Smooth muscle cell (in vitro differentiated cells): ENCODE data around the gene PRKRIP1. TPM values are rescaled to one million over a fixed set of nuclear protein-coding genes. Genes with fewer than 3 reads are reported as not detected.

ENCODE experiments used
- DNase-seq: peaks from one replicate; lab custom pipeline; 2025; ENCODE audit not compliant: unreplicated experiment; lab: John Stamatoyannopoulos, UW
- H2AFZ ChIP-seq: fragments of 200-600 bp; sonication (generic); 2 replicates; pipeline ENCODE4 v1.6.0; 2016; ENCODE audit warnings: antibody characterized with exemption, low read depth, mild to moderate bottlenecking
- H3F3A ChIP-seq: fragments of 200-600 bp; sonication (generic); 2 replicates; pipeline ENCODE4 v1.6.0; 2017; ENCODE audit warnings: antibody characterized with exemption, low read depth
- H3K27ac ChIP-seq: fragments of 200-600 bp; sonication (generic); 2 replicates; pipeline ENCODE4 v1.5.1; 2016; ENCODE audit warnings: low read depth, mild to moderate bottlenecking
- H3K27me3 ChIP-seq: fragments of 200-600 bp; sonication (generic); 2 replicates; pipeline ENCODE4 v1.6.1; 2016; ENCODE audit warnings: low read depth, mild to moderate bottlenecking
- H3K36me3 ChIP-seq: fragments of 200-600 bp; sonication (generic); 2 replicates; pipeline ENCODE4 v1.5.1; 2016; ENCODE audit warnings: low read depth
- H3K4me1 ChIP-seq: fragments of 200-600 bp; sonication (generic); 2 replicates; pipeline ENCODE4 v1.5.1; 2016; ENCODE audit warnings: low read depth
- H3K4me2 ChIP-seq: fragments of 200-600 bp; sonication (generic); 2 replicates; pipeline ENCODE4 v1.6.0; 2016; ENCODE audit warnings: mild to moderate bottlenecking
- H3K4me3 ChIP-seq: fragments of 200-600 bp; sonication (generic); 2 replicates; pipeline ENCODE4 v1.5.1; 2016; ENCODE audit warnings: mild to moderate bottlenecking
- H3K79me2 ChIP-seq: fragments of 200-600 bp; sonication (generic); 2 replicates; pipeline ENCODE4 v1.6.0; 2016; ENCODE audit warnings: low read depth, mild to moderate bottlenecking
- H3K9ac ChIP-seq: fragments of 200-600 bp; sonication (generic); 2 replicates; pipeline ENCODE4 v1.6.0; 2016; ENCODE audit warnings: low read depth
- H3K9me3 ChIP-seq: fragments of 200-600 bp; sonication (generic); replicated peaks from 2 replicates; pipeline ENCODE4 v1.5.1; 2016; ENCODE audit warnings: low read depth
- H4K20me1 ChIP-seq: fragments of 200-600 bp; sonication (generic); 2 replicates; pipeline ENCODE4 v1.6.0; 2016; ENCODE audit warnings: low read depth
- CTCF ChIP-seq: fragments of 200-600 bp; sonication (generic); IDR thresholded peaks from 2 replicates; pipeline ENCODE4 v1.5.1; 2017; ENCODE audit warnings: borderline replicate concordance, mild to moderate bottlenecking, antibody characterized with exemption; ENCODE audit not compliant: insufficient read depth, poor library complexity, severe bottlenecking
- WGBS: methylation state at CpG from one replicate; pipeline ENCODE4 v1.1.7; 2016; ENCODE audit warnings: low lambda C conversion rate; 5-methylcytosine and 5-hydroxymethylcytosine counted together
- polyA plus RNA-seq: library from polyadenylated mRNA; unstranded; fragments of >200 nt; fragmentation: Nextera tagmentation; extraction: Ambion mirVana; gene quantifications from 2 replicates; pipeline ENCODE4 v1.2.1, GENCODE V29; 2016
- total RNA-seq: library from RNA; depleted of rRNA; stranded (reverse); fragments of >200 nt; gene quantifications from 2 replicates; pipeline ENCODE4 v1.2.3, GENCODE V29; 2014

Gene PRKRIP1
- total and polyA plus RNA-seq, 2 experiments from 2014 or later: 14.3 to 34.5 TPM

GRCh38 chr7:102433219-102434038 lies 37.3 kb downstream of the PRKRIP1 start, which contains the start of gene ORAI2:
Gene ORAI2, plus strand, starts transcription at chr7:102433575. Its CDS starts 5,382 bp downstream, at chr7:102438957.
- Histone ChIP-seq H4K20me1 (no peaks in the 10 kb centered on the region), H3K27ac (peak within 1 kb of the TSS; percentile 95)
- WGBS: under 1% methylated on average over 25 of the region's 90 CpGs

GRCh38 chr7:102434039-102434486 lies 37.9 kb downstream of the PRKRIP1 start:
- DNase-seq: no peak
- Histone ChIP-seq H4K20me1 (no peaks in the 10 kb centered on the region), H3F3A (peaks cover 23% of the 10 kb centered on the region), H3K27me3 (no peaks in the 10 kb centered on the region), H3K27ac (peak overlapping the region; percentile 82), H3K4me2 (peak overlapping the region; percentile 98), H3K4me1 (peaks cover 11% of the 10 kb centered on the region), H3K79me2 (peaks cover 19% of the 10 kb centered on the region), H2AFZ (no peak overlapping the region), H3K9ac (peak overlapping the region; percentile 94), H3K36me3 (no peaks in the 10 kb centered on the region), H3K4me3 (peak overlapping the region; percentile 70), H3K9me3 (no peaks in the 10 kb centered on the region)
- no peak for TF ChIP-seq CTCF
- WGBS: 50% methylated on average over 9 of the region's 9 CpGs

More at GRCh38 chr7:102433219-102434038, 37.3 kb downstream of the PRKRIP1 start, which contains the start of gene ORAI2:
- peaks cover 19% of the 10 kb centered on the region for H3K79me2 ChIP-seq
- peak within 1 kb of the TSS; percentile 96 for H3K9ac ChIP-seq
- peaks cover 25% of the 10 kb centered on the region for H3F3A ChIP-seq
- peak; percentile 58 for DNase-seq
- no peaks in the 10 kb centered on the region for H3K36me3 ChIP-seq
- no peaks in the 10 kb centered on the region for H3K27me3 ChIP-seq
- peak within 1 kb of the TSS; percentile 70 for H3K4me3 ChIP-seq
- peak within 1 kb of the TSS; percentile 37 for H2AFZ ChIP-seq
- no peak for TF ChIP-seq CTCF
- H3K4me1 ChIP-seq: peaks cover 11% of the 10 kb centered on the region
- H3K4me2 ChIP-seq: peak within 1 kb of the TSS; percentile 98
- no peaks in the 10 kb centered on the region for H3K9me3 ChIP-seq

GRCh38 chr7:102436118-102436517 lies 40.0 kb downstream of the PRKRIP1 start:
- Histone ChIP-seq H3K4me2 (no peak overlapping the region), H3F3A (peaks cover 5% of the 10 kb centered on the region), H3K9ac (no peak overlapping the region), H3K27me3 (no peaks in the 10 kb centered on the region), H3K27ac (no peak overlapping the region), H3K36me3 (no peaks in the 10 kb centered on the region), H3K4me1 (peaks cover 19% of the 10 kb centered on the region), H3K79me2 (peaks cover 19% of the 10 kb centered on the region), H2AFZ (no peak overlapping the region), H3K9me3 (no peaks in the 10 kb centered on the region), H4K20me1 (no peaks in the 10 kb centered on the region), H3K4me3 (no peak overlapping the region)
- no peak for TF ChIP-seq CTCF
- no peak for DNase-seq
- 95% methylated on average over 10 of the region's 10 CpGs for WGBS
